ENCODE results near the gene POSTN.

- no peak for TF ChIP-seq CTCF (IDR thresholded peaks at IDR 0.05)
- no peak for TF ChIP-seq POLR2A (IDR thresholded peaks at IDR 0.05)
- TF ChIP-seq EP300 (IDR thresholded peaks at IDR 0.05), result no peak
Observed at GRCh38 chr13:37576601-37577000, 22.0 kb downstream of the POSTN start.

Measured in ovary (tissue), 3 donors.